Kidney glomerular epithelial cell (primary cell): ENCODE data around the gene SOWAHC.
"Not testable (repeated sequence)": the region's sequence is repeated elsewhere in the genome, so short reads cannot be mapped to it uniquely, and the experiment has no call there.

Experiments used
- DNase-seq: peaks from one replicate; lab custom pipeline; 2025; lab: John Stamatoyannopoulos, UW

The SOWAHC gene

DNA sequence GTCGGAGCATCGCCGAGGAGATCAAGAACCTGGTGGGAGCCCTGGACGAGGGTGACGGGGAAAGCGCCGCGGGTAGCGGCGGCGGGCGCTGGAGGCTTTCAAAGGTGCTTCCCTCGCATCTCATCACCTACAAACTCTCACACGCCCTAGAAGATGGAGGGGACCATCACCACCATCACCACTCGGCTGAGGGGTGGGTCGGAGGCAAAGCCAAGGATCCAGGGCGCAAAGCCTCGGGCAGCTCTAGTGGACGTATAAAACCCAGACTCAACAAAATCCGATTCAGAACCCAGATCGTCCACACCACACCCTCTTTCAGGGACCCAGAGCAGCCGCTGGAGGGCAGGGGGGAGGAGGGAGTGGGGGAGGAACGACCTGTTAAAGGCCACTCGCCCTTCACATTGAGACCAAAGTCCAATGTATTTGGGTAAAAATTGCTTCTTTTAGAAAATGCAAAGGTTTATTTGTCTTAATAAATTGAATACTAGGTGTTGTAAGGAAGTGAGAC, 1.5 kb downstream of the SOWAHC start:
- DNase-seq, result no peak

DNA sequence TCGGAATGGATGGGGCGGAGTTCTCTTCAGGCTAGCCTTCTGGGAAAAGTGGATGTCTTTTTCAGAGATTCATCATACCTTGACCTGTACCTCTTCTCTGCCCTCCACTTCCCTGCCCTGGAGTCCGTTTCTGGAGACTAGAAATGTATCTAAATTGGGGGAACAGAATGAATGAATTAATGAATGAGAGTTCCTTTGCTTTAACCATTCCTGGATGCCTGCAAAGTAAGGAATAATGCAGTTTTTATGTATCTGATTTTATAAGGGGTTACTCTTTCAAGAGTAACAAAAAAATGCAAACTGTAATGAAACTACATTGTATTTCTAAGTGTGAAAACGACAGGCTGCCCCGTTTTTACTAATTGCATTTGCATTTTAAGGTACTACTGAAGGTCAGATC, 2.0 kb downstream of the SOWAHC start:
- no peak for DNase-seq

DNA sequence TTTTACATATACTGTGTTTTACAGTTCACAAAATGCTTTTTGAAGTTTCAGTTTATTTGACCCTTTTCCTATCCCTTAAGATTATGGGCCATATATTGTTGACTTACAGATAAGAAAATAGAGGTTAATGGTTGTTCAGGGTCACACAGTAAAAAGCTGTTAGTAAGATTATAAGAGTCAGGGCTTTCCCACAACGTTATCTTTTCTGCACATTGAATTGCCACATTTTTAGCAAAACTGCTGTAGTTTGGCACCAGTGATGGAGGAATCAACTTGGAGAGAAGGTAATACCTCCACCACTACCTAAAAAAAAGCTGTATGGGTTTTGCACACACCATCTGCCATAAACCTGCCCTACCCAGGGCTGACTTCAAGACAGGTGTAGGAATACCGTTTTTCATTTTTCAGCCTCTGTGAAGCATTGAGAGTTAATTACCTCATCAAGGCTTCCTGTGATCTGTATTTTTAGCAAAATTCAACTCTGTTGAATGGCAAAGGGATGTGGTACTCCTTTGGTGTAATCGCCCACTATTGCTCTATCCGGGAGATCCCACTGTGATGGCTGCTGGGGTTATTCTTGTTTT, 5.0 kb downstream of the SOWAHC start:
- no peak for DNase-seq

DNA sequence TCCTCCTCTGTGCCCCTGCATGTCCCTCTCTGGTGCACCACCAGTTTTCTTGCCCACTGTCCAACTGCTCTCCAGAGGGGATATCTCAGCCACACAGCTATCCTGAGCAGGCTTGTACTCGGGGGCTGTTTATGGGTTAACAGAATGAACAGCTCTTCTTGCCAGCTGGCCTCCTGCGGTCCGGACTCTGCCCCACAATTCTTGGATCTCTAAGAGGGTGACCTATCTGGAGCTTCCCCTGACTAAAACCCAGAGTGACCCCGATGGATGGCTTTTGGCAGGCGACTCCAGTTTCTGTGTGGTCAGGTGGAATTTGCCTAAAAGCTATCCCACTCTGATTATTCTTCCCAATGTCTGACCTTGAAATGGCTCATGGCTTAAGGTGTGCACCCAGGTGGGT, 9.1 kb downstream of the SOWAHC start:
- DNase-seq, result no peak

DNA sequence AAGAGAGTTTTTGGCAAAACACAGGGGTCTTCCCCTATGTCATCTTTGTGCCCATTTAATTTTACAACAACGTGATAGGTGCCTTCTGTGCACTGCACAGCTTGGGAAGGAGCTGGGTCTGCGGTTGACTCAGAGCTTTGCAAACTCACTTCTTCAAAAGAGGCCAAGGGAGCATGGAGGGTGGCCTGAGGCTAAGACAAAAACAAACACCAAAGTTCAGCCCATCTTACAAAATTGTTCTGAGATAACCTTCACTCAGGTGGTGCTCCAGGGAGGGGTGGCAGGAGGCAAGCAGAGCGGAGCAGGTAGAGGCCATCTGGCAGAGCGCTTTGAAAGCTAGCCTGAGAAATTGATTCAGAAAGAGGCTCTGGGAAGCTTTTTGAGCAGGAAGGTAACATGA, 9.8 kb downstream of the SOWAHC start:
- no peak for DNase-seq

DNA sequence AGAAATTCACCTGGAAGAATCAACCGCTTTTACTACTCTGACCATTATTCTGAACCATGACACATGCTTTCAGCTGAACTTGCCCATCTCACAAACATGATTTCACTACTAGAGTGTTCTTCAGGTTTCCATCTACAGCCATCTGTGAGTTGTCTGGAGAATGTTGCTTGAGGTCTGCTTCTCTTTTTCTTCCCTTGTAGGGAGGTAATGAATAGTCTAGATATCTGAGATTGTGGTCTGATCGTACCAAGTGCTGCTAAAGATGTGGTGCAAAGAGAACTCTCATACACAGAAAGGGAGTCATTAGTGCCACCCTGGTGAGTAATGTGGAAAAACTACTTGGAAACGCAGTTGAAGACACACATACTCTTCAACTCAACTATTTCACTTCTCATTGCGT, 10.2 kb downstream of the SOWAHC start:
- DNase-seq, result no peak

DNA sequence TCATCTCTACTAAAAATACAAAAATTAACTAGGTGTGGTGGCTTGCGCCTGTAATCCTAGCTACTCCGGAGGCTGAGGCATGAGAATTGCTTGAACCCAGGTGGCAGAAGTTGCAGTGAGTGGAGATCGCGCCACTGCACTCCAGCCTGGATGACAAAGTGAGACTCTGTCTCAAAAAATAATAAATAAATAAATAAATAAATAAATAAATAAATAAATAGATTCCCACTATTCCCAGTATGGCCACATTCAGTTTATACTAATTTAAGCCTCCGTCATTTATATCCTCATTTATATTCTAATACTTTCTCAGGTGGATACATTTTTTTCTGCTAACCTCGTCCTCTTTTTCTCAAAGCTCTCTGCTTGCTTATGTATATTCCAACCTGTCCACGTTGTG, 14.2 kb downstream of the SOWAHC start:
- DNase-seq, result not testable (repeated sequence)

DNA sequence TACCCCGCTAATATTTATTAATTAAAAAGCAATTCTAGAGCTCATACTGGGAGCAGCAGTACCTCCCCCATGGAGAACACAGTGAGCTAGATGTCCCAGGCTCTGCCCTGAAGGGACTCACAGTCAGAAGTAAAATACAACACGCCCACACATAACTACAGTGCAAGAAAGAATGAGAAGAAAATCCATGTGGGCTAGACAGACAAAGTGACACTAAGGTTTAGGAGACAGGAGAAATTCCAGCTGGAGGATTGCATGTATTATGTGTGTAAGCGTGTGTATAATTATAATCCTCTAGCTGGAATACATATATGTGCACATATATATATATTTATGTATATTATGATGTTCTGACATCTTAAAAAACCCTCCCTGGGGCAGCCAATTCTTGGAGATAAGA, 15.7 kb downstream of the SOWAHC start:
- DNase-seq, result no peak

DNA sequence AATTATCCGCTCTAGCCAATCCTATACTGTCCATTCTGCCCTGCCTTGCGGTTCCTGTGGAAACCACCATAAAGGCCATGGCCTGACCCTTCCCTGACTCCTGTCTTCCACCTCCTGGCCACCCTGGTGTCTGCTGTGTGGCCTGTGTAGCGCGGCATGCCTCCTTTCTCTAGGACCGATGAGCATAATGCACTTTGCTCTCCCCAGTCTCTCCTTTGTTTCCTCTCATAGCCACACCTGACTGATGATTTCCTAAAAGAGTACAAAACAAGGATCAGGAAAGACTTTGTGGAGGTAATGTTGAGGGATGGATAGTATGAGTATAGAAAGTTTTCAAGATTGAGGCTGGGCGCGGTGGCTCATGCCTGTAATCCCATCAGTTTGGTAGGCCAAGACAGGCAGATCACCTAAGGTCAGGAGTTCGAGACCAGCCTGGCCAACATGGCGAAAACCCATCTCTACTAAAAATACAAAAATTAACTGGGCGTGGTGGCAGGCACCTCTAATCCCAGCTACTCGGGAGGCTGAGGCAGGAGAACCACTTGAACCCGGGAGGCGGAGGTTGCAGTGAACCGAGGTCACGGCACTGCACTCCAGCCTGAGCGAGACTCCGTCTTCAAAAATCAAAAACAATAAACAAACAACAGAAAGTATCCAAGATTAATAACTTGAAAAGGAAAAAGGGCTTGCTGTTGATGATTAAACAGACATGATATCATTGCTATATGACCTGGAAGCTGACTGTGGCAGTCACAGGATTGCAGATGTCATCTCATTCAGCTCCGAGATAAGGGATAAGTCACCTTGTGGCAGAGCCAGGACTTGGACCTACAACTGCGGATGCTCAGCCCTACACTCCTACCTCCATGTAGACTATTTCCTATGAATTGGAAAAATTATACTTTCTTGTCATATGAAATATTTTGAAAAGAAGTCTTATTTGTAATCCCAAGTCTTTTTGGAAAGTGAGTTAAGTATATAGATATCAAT, 16.6 kb downstream of the SOWAHC start:
- no peak for DNase-seq

DNA sequence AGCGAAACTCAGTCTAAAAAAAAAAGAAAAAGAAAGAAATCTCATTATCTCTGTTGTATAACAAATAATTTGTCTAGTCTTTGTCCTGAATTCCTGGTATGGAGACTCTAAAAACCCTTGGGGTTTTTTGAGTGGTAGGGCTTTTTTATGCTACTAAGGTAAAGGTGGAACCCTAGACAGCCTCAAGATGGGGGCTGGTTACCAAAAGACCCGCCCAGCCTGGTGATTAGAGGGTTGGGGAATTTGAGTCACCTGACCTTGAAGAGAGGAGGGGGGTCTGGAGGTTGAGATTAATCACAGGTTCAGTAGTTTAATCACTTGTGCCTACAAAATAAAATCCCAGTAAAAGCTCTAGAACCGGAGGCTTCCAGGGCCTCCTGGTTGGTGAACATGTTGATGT, 17.6 kb downstream of the SOWAHC start:
- DNase-seq, result no peak

DNA sequence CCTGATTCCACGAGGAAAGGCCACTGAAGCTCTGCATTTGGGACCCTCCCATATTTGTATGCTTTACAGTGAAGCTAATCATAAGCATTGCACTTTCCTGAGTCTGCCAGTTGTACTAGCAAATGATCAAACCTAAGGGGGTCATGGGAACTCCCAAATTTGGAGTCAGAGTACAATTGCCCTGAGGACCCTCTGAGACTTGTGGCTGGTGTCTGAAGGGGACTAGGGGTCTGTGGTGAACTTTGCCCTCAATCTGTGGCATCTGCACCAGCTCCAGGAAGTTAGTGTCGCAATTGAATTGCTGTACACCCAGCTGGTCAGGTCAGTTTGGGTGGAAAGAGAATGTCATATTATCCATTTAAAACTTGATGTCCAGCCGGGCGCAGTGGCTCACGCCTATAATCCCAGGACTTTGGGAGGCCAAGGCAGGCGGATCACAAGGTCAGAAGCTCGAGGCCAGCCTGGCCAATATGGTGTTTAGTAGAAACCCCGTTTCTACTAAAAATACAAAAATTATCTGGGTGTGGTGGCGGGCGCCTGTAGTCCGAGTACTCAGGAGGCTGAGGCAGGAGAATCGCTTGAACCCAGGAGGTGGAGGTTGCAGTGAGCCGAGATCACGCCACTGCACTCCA, 18.1 kb downstream of the SOWAHC start:
- DNase-seq, result no peak

DNA sequence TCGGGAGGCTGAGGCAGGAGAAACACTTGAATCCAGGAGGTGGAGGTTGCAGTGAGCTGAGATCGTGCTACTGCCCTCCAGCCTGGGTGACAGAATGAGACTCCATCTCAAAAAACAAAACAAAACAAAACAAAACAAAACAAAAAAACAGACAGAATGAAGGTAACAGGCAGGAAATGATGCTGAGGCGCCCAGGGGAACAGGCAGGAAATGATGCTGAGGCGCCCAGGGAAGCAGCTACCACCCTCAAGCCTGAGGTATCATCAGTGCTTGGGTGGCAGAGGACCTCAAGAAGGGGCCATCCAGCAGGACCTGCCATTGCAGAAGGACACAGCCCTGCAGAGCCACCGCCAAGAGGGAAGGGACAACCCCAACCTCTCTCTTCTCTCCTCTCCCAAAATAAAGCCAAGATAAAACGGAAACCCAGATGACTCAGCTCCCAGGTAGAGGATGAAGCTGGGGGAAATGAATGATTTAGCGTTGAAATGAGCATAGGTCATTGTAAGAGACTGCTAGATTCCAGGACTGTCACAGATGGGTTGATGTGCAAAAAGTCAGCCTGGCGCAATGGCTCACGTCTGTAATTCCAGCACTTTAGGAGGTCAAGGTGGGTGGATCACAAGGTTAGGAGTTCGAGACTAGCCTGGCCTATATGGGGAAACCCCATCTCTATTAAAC, 19.3 kb downstream of the SOWAHC start:
- no peak for DNase-seq

DNA sequence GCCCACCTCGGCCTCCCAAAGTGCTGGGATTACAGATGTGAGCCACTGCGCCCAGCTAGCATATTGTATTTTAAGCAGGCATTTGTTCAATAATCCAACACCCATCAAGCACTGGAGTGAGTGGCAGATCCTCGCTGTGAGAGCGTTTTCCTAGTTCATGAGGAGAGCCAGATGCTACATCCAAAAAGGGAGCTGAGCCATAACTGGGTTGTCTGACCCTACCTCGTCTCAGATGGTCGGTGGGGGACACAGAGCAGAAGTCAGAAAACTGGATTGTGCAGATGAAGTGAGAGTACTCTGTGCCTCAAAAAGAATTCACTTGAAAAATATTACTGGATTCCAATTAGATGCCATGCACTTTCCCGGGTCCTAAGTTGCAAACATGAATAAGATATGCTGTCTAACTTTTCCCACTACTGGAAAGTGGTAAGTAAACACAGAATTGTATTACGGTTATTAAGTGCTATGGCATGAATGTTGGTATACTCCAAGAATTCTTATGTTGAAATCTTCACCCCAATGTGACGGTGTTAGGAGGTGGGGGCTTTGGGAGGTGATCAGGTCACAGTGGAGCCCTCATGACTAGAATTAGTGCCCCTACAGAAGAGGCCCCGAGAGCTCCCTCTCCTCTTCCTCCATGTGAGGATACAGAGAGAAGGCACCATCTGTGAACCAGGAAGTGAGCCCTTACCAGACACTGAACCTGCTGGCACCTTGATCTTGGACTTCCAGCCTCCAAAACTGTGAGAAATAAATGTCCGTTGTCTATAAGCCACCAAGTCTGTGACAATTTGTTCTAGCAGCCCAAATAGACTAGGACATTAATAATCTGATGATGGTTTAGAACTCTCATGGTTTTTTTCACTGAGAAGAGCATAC, 21.5 kb downstream of the SOWAHC start:
- DNase-seq, result no peak

DNA sequence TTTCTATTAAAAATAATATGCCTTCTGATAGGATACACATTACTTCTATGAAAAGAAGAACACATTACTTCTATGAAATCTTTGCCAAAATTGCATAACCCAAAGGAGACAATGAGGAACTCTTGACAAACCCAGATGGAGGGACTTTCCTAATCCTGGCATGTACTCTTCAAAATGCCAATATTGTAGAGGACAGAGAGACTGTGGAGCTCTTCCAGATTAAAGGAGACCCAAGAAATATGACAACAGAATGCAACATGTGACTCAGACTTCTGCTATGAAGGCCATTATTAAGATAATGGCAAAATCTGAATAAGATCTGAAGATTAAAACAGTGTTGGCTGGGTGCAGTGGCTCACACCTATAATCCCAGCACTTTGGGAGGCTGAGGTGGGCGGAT, 22.2 kb downstream of the SOWAHC start:
- DNase-seq, result no peak

DNA sequence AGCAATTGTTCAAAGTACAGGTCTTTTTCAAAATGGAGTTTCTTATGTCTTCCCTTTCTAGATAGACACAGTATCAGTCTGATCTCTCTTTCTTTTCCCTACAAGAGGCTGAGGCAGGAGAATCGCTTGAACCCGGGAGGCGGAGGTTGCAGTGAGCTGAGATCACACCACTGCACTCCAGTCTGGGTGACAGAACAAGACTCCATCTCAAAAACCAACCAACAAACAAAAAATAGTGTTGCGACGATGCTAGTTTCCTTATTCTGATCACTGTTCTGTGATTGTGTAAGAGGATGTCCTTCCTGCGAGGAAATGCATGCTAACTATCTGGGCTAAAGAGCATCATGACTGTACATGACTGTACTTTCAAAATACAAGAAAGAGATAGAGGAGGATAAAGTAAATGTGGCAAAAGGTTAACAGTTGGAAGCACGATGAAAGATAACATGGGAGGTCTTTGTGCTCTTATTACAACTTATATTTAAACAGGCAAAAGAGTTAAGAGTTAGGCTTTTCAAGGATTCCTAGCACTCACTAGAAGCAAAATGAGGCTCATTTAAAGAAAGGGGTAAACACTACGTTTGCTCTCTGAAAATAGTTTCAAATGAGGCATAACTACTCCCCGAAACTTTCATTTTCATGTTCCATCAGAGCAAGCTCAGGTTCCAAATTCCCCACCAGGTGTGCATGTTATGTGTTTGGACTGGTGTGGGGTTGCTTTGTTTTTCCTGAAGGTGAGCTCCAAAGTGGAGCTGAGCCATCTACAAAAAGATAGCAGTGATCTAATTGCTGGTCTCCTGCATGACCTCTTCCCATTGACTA, 23.8 kb downstream of the SOWAHC start:
- DNase-seq, result no peak

DNA sequence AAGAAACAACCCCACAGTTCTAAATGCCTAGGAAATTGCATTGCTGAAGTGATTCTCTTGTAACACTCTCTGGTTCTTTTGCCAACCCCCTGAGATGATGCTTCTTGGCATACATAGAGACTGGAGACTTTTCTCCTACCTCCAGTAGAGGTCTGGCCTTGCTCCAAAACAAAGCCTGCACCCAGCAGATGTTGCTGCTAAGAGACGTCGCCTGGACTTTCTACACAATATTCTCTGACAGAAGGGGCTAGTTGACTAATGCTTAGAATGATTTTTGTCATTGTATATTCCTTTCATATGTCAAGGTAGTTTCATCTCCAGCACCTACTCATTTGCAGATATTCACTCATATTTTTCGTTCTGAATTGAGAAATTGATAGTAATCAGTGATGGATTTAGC, 24.6 kb downstream of the SOWAHC start:
- DNase-seq, result no peak

DNA sequence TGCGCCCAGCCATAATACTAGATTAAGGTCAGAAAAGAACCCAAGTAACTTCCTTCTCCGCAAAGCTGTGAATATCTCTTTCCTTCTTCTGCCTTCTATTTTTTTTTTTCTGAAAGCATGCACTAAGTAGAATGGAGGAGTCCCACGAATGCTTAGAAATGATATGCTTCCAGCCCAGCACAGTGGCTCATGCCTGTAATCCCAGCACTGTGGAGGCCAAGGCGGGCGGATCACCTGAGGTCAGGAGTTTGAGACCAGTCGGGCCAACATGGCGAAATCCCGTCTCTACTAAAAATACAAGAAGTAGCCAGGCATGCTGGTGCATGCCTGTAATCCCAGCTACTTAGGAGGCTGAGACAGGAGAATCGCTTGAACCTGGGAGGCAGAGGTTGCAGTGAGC, 25.8 kb downstream of the SOWAHC start:
- not testable (repeated sequence) for DNase-seq

DNA sequence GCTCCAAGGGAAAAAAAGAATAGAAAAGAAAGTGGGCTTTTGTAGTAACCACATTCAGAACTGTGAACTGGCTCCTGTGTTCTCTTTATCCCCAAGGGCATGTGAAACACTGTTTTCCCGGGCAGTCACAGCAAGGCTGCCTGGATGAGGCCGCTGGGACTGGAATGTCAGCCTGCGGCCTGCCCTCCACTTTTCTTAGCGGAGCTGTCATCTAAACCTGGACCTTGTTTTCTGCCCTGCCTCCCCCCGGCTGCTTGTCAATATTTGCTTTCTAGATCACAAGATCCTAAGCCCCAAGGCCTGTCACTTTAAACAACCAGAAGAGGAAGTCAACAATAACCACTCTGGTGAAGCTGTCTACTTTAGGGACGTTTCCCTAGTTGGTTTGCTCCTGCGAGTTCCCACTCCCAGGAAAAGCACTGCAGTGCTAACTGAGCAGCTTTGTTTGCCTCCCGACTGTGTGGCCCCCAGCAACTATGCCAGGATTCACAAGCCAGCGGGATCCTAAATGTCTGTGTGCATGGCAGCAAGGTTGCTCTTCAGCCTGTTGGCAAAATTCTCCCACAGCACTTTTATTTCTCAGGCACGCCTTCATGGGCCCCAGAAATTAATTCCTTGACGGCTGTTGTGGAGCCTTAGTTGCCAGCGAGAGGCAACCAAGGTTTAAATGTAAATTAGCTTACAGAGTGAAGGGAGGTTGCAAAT, 30.6 kb downstream of the SOWAHC start:
- no peak for DNase-seq

DNA sequence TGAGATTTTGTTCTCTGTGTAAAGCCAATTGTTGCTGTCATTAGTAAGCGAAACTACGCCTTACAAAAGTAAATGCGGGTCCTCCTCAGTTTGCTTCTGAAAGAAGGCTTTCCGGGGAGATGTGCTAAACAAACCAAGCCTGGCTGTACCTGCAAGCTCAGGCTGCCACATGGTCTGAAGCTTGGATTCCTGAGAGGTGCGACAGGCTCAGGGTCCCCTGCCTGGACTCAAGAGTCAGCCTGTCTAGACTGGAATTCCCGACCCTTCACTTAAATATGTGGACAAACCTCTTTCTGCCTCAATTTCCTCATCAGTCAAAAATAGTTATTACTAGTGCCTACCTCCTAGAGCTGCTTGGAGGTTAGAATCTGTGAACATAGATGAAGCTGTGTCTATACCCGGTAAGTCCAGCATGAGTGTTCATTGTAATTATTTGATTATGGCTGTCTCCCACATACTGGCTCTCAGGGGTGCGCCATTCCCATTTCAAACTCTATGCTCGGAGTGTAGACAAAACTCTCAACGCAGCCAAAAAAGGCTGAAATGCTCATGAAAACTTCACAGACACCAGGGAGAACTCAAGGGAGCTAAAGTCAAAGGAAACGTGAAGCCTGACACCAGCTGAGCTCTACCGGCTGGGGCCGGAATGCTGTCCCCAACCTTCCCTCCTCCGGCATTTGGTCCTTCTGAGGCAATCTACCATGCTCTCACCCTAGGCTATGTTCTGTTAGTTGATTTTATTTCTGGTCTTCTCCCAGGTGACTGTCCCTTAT, 31.4 kb downstream of the SOWAHC start:
- DNase-seq, result no peak
